HepG2 (cell line): Measurements from ENCODE around the gene BCL11B. TPM values are rescaled to one million over a fixed set of nuclear protein-coding genes. Genes with fewer than 3 reads are reported as not detected.

Experiments
- ARID5B ChIP-seq: IDR thresholded peaks from 2 replicates; pipeline ENCODE4 v1.4.0; 2020; ENCODE audit warnings: mild to moderate bottlenecking, missing genetic modification reagents
- DBP ChIP-seq: sonication (generic); formaldehyde crosslinking; IDR thresholded peaks from 2 replicates; pipeline ENCODE4 v1.4.0; 2020; ENCODE audit warnings: missing genetic modification reagents; ENCODE audit errors: not compliant biosample characterization
- FOXO1 ChIP-seq: sonication (generic); formaldehyde crosslinking; IDR thresholded peaks from 2 replicates; pipeline ENCODE4 v1.4.0; 2020; ENCODE audit warnings: missing genetic modification reagents
- HDAC1 ChIP-seq: sonication (generic); formaldehyde crosslinking; IDR thresholded peaks from 2 replicates; pipeline ENCODE4 v1.5.1; 2020; ENCODE audit warnings: mild to moderate bottlenecking, missing genetic modification reagents
- HNF4A ChIP-seq: sonication (generic); formaldehyde crosslinking; IDR thresholded peaks from 2 replicates; pipeline ENCODE4 v1.4.0; 2020; ENCODE audit warnings: missing genetic modification reagents
- HOXA5 ChIP-seq: sonication (generic); formaldehyde crosslinking; IDR thresholded peaks from 2 replicates; pipeline ENCODE4 v1.4.0; 2020; ENCODE audit warnings: missing genetic modification reagents
- MED8 ChIP-seq: sonication (generic); formaldehyde crosslinking; IDR thresholded peaks from 2 replicates; pipeline ENCODE4 v1.8.1; 2023; ENCODE audit warnings: mild to moderate bottlenecking, missing genetic modification reagents; ENCODE audit not compliant: insufficient replicate concordance
- NFKB2 ChIP-seq: sonication (generic); formaldehyde crosslinking; IDR thresholded peaks from 2 replicates; pipeline ENCODE4 v1.4.0; 2020; ENCODE audit warnings: missing genetic modification reagents, borderline replicate concordance
- PATZ1 ChIP-seq: sonication (generic); formaldehyde crosslinking; IDR thresholded peaks from 2 replicates; pipeline ENCODE4 v1.4.0; 2020; ENCODE audit warnings: missing genetic modification reagents
- SRSF9 ChIP-seq: fragments of 200-400 bp; formaldehyde crosslinking; IDR thresholded peaks from 2 replicates; pipeline ENCODE4 v1.6.1; 2018; ENCODE audit warnings: borderline replicate concordance, mild to moderate bottlenecking, low read depth, low read length; ENCODE audit not compliant: insufficient read depth, poor library complexity, severe bottlenecking
- TBL1XR1 ChIP-seq: fragments of 150-350 bp; IDR thresholded peaks from 2 replicates; pipeline ENCODE4 v1.6.1; 2014; ENCODE audit warnings: borderline replicate concordance, low read length; ENCODE audit not compliant: partially characterized antibody
- TBP ChIP-seq: sonication (generic); formaldehyde crosslinking; IDR thresholded peaks from 2 replicates; pipeline ENCODE4 v1.5.0; 2020; ENCODE audit warnings: missing genetic modification reagents
- ZBTB10 ChIP-seq: sonication (generic); formaldehyde crosslinking; IDR thresholded peaks from 2 replicates; pipeline ENCODE4 v1.4.0; 2020; ENCODE audit warnings: missing genetic modification reagents, borderline replicate concordance
- ZNF143 ChIP-seq: sonication (generic); formaldehyde crosslinking; IDR thresholded peaks from 2 replicates; pipeline ENCODE4 v1.4.0; 2020; ENCODE audit warnings: missing genetic modification reagents
- ZNF331 ChIP-seq: sonication (generic); formaldehyde crosslinking; IDR thresholded peaks from 2 replicates; pipeline ENCODE4 v1.4.0; 2020; ENCODE audit warnings: missing genetic modification reagents
- ZNF34 ChIP-seq: sonication (generic); formaldehyde crosslinking; IDR thresholded peaks from 2 replicates; pipeline ENCODE4 v1.4.0; 2020; ENCODE audit warnings: mild to moderate bottlenecking, missing genetic modification reagents, borderline replicate concordance
- ZNF367 ChIP-seq: sonication (generic); formaldehyde crosslinking; IDR thresholded peaks from 2 replicates; pipeline ENCODE4 v1.4.0; 2020; ENCODE audit warnings: missing genetic modification reagents, borderline replicate concordance
- ZNF619 ChIP-seq: sonication (generic); formaldehyde crosslinking; IDR thresholded peaks from 2 replicates; pipeline ENCODE4 v1.4.0; 2020; ENCODE audit warnings: mild to moderate bottlenecking, missing genetic modification reagents
- polyA plus RNA-seq, 8 experiments: library from polyadenylated mRNA; depleted of rRNA in 3 of 8; stranded (reverse) in 7 of 8; unstranded in 1 of 8; fragments of >200 nt; fragmentation: Illumina TruSeq in 4 of 8; extraction: Trizol in 4 of 8; gene quantifications; 2 replicates each; pipeline versions ENCODE4 v1.2.1 to v1.2.3, GENCODE V29; 2011 to 2016; ENCODE audit warnings: low read depth in 4 of 8, missing spikeins in 1 of 8, mixed read lengths in 1 of 8; ENCODE audit not compliant: insufficient read depth in 1 of 8
- total RNA-seq, 5 experiments: library from RNA; depleted of rRNA; stranded (reverse); fragments of >200 nt; fragmentation: Illumina TruSeq; extraction: Trizol; gene quantifications; 2 replicates each; pipeline ENCODE4 v1.2.3, GENCODE V29; 2016; ENCODE audit warnings: low read depth in 1 of 5

The BCL11B gene
- total and polyA plus RNA-seq, 2 of the 13 experiments (the other 11 are each of a cell fraction or from before 2014, with no cell fraction given) = not detected

- TF ChIP-seq PATZ1 (CRISPR knock-in tag) (peak; percentile 54), NFKB2 (CRISPR knock-in tag) (no peak), ZNF331 (no peak), ZNF34 (CRISPR knock-in tag) (no peak), MED8 (CRISPR knock-in tag) (no peak), HDAC1 (no peak), HOXA5 (CRISPR knock-in tag) (no peak), TBP (CRISPR knock-in tag) (no peak), ZBTB10 (CRISPR knock-in tag) (no peak), SRSF9 (no peak), ZNF367 (no peak), HNF4A (CRISPR knock-in tag) (peak; percentile 72), ZNF619 (CRISPR knock-in tag) (no peak), ZNF143 (CRISPR knock-in tag) (peak; percentile 61; the same call in 1 of the 2 replicates), ARID5B (CRISPR knock-in tag) (0 out of 2 replicates have a peak, but pooled peaks have one; percentile 11), DBP (CRISPR knock-in tag) (no peak), TBL1XR1 (no peak), FOXO1 (CRISPR knock-in tag) (no peak)
Observed at GRCh38 chr14:99320621-99321235, 48.7 kb upstream of the BCL11B start (continued).
